ENCODE measurements around the gene XAF1. TPM values are rescaled to one million over a fixed set of nuclear protein-coding genes. Genes with fewer than 3 reads are reported as not detected.

XAF1 gene
- total and polyA plus RNA-seq, 2 donors (not counting 1 experiment from before 2014, with no cell fraction given) = 3.2 to 98.9 TPM

- H3K4me1 ChIP-seq (ENCODE audit: control insufficient read depth, extremely low read depth, insufficient read depth, low read length) = no peaks in the 10 kb centered on the region
- H3K27ac ChIP-seq (ENCODE audit: insufficient read depth, low read length) = no peak overlapping the region
- no peak overlapping the region for H3K4me2 ChIP-seq (ENCODE audit: extremely low read depth, insufficient read depth, low read length)
- no peak overlapping the region for H3K4me3 ChIP-seq (replicated peaks in 1 of 4; ENCODE audit: control extremely low read depth in 1 of 4, insufficient read depth in 1 of 4, low read depth in 3 of 4, low read length in 4 of 4)
- no peaks in the 10 kb centered on the region for H3K9me3 ChIP-seq (ENCODE audit: control insufficient read depth, insufficient read depth, low read depth, low read length)
- no peaks in the 10 kb centered on the region for H3K79me2 ChIP-seq (ENCODE audit: control insufficient read depth, insufficient read depth, low read length)
- no peak overlapping the region for H2AFZ ChIP-seq (ENCODE audit: low read length)
- TF ChIP-seq CTCF (conservative IDR thresholded peaks at IDR 0.05 in 1 of 2, IDR thresholded peaks at IDR 0.05 in 1 of 2; ENCODE audit: low read depth in 1 of 2, low read length in 2 of 2) = no peak
- no peak for TF ChIP-seq EZH2 (IDR thresholded peaks at IDR 0.05; ENCODE audit: low read length, missing control alignments)
- DNase-seq (ENCODE audit: low read depth in 2 of 2) = no peak
- H3K9ac ChIP-seq (ENCODE audit: insufficient read depth, low read length) = no peak overlapping the region
- peaks cover 22% of the 10 kb centered on the region for H3K27me3 ChIP-seq (ENCODE audit: control insufficient read depth, insufficient read depth, low read length)
- H3K36me3 ChIP-seq (ENCODE audit: control insufficient read depth, insufficient read depth, low read length) = no peaks in the 10 kb centered on the region
- no peaks in the 10 kb centered on the region for H4K20me1 ChIP-seq (ENCODE audit: control insufficient read depth, extremely low read depth, insufficient read depth, low read length)
Observed at GRCh38 chr17:6711681-6712057, 44.2 kb upstream of the XAF1 start.

- peak in 1 of 2 donors; percentile 55 for DNase-seq (ENCODE audit: low read depth in 2 of 2)
- H3K4me3 ChIP-seq (replicated peaks in 1 of 4; ENCODE audit: control extremely low read depth in 1 of 4, insufficient read depth in 1 of 4, low read depth in 3 of 4, low read length in 4 of 4) = no peak overlapping the region
- peaks cover 22% of the 10 kb centered on the region for H3K27me3 ChIP-seq (ENCODE audit: control insufficient read depth, insufficient read depth, low read length)
Observed at GRCh38 chr17:6712058-6712853, 43.6 kb upstream of the XAF1 start.

GRCh38 chr17:6712854-6713129 is 43.1 kb upstream of the XAF1 start:
- Histone ChIP-seq H4K20me1 (ENCODE audit: control insufficient read depth, extremely low read depth, insufficient read depth, low read length) (no peaks in the 10 kb centered on the region), H3K79me2 (ENCODE audit: control insufficient read depth, insufficient read depth, low read length) (no peaks in the 10 kb centered on the region), H3K27ac (ENCODE audit: insufficient read depth, low read length) (no peak overlapping the region), H3K9me3 (ENCODE audit: control insufficient read depth, insufficient read depth, low read depth, low read length) (no peaks in the 10 kb centered on the region), H3K36me3 (ENCODE audit: control insufficient read depth, insufficient read depth, low read length) (no peaks in the 10 kb centered on the region), H2AFZ (ENCODE audit: low read length) (no peak overlapping the region), H3K9ac (ENCODE audit: insufficient read depth, low read length) (no peak overlapping the region), H3K4me3 (replicated peaks in 1 of 4; ENCODE audit: control extremely low read depth in 1 of 4, insufficient read depth in 1 of 4, low read depth in 3 of 4, low read length in 4 of 4) (no peak overlapping the region), H3K4me2 (ENCODE audit: extremely low read depth, insufficient read depth, low read length) (no peak overlapping the region), H3K27me3 (ENCODE audit: control insufficient read depth, insufficient read depth, low read length) (peaks cover 22% of the 10 kb centered on the region), H3K4me1 (ENCODE audit: control insufficient read depth, extremely low read depth, insufficient read depth, low read length) (no peaks in the 10 kb centered on the region)
- TF ChIP-seq EZH2 (IDR thresholded peaks at IDR 0.05; ENCODE audit: low read length, missing control alignments) = peak; percentile 45
- no peak for TF ChIP-seq CTCF (conservative IDR thresholded peaks at IDR 0.05 in 1 of 2, IDR thresholded peaks at IDR 0.05 in 1 of 2; ENCODE audit: low read depth in 1 of 2, low read length in 2 of 2)
- DNase-seq (ENCODE audit: low read depth in 2 of 2) = no peak

More at GRCh38 chr17:6712058-6712853, 43.6 kb upstream of the XAF1 start:
- H2AFZ ChIP-seq (ENCODE audit: low read length) = no peak overlapping the region
- no peak overlapping the region for H3K4me2 ChIP-seq (ENCODE audit: extremely low read depth, insufficient read depth, low read length)
- TF ChIP-seq EZH2 (IDR thresholded peaks at IDR 0.05; ENCODE audit: low read length, missing control alignments) = no peak
- no peaks in the 10 kb centered on the region for H3K79me2 ChIP-seq (ENCODE audit: control insufficient read depth, insufficient read depth, low read length)
- H3K9me3 ChIP-seq (ENCODE audit: control insufficient read depth, insufficient read depth, low read depth, low read length) = no peaks in the 10 kb centered on the region
- H3K9ac ChIP-seq (ENCODE audit: insufficient read depth, low read length) = no peak overlapping the region
- H3K27ac ChIP-seq (ENCODE audit: insufficient read depth, low read length) = no peak overlapping the region
- no peaks in the 10 kb centered on the region for H4K20me1 ChIP-seq (ENCODE audit: control insufficient read depth, extremely low read depth, insufficient read depth, low read length)
- H3K4me1 ChIP-seq (ENCODE audit: control insufficient read depth, extremely low read depth, insufficient read depth, low read length) = no peaks in the 10 kb centered on the region
- H3K36me3 ChIP-seq (ENCODE audit: control insufficient read depth, insufficient read depth, low read length) = no peaks in the 10 kb centered on the region

Data from fibroblast of lung (primary cell).